Measurements from ENCODE around the gene TPTE. TPM values are rescaled to one million over a fixed set of nuclear protein-coding genes. Genes with fewer than 3 reads are reported as not detected.
"Not testable (repeated sequence)": the region's sequence is repeated elsewhere in the genome, so short reads cannot be mapped to it uniquely, and the experiment has no call there.

TPTE gene
- polyA plus RNA-seq, 2 of the 4 experiments (the other 2 are of a cell fraction), result not detected

DNA sequence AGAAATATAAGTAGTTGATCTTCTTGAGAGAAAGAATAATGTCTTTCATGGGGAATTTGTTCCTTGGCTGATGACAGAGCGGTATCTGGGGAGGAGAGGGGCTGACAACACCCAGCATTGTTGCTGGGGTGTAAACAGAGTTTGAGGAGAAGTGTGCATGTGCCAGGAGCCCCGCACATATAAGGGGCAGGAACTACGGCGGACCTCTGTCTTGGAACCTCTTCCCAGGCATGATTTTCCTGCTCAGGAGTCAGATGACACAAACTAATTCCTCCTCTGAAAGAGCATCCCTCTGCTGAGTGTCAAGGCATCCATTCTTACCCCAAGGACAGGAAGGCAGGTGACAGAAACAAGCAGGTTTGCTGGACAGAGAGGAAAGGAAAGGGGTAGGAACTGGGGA, 119.1 kb downstream of the TPTE start:
- H3K9me3 ChIP-seq, result no peaks in the 10 kb centered on the region; the same call in 2 of the 3 replicates
- H3K4me2 ChIP-seq, result no peak overlapping the region
- H3K4me3 ChIP-seq, result no peak overlapping the region
- ATAC-seq (no peak), FAIRE-seq (no peak), DNase-seq (ENCODE audit: low read depth in 1 of 2, low spot score in 1 of 2) (no peak)
- TF ChIP-seq CHD2 (IDR thresholded peaks at IDR 0.05; ENCODE audit: low read length, partially characterized antibody), result no peak
- TF ChIP-seq CBX8 (IDR thresholded peaks at IDR 0.05), result no peak
- TF ChIP-seq, protein P1, sequence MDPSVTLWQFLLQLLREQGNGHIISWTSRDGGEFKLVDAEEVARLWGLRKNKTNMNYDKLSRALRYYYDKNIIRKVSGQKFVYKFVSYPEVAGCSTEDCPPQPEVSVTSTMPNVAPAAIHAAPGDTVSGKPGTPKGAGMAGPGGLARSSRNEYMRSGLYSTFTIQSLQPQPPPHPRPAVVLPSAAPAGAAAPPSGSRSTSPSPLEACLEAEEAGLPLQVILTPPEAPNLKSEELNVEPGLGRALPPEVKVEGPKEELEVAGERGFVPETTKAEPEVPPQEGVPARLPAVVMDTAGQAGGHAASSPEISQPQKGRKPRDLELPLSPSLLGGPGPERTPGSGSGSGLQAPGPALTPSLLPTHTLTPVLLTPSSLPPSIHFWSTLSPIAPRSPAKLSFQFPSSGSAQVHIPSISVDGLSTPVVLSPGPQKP (IDR thresholded peaks at IDR 0.05; ENCODE audit: low read depth, low read length), result no peak
- TF ChIP-seq HOXB5 (CRISPR knock-in tag; IDR thresholded peaks at IDR 0.05), result no peak
- TF ChIP-seq ZNF302 (CRISPR knock-in tag; IDR thresholded peaks at IDR 0.05), result no peak
- no peak for TF ChIP-seq EP300 (IDR thresholded peaks at IDR 0.05)
- TF ChIP-seq HOXA7 (CRISPR knock-in tag; IDR thresholded peaks at IDR 0.05), result no peak
- TF ChIP-seq, protein P2, sequence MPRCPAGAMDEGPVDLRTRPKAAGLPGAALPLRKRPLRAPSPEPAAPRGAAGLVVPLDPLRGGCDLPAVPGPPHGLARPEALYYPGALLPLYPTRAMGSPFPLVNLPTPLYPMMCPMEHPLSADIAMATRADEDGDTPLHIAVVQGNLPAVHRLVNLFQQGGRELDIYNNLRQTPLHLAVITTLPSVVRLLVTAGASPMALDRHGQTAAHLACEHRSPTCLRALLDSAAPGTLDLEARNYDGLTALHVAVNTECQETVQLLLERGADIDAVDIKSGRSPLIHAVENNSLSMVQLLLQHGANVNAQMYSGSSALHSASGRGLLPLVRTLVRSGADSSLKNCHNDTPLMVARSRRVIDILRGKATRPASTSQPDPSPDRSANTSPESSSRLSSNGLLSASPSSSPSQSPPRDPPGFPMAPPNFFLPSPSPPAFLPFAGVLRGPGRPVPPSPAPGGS (IDR thresholded peaks at IDR 0.05), result no peak
- TF ChIP-seq JUNB (IDR thresholded peaks at IDR 0.05), result no peak
- TF ChIP-seq RAD21 (conservative IDR thresholded peaks at IDR 0.05 in 1 of 2, IDR thresholded peaks at IDR 0.05 in 1 of 2), result no peak
- no peak for TF ChIP-seq PHF8 (IDR thresholded peaks at IDR 0.05; ENCODE audit: borderline replicate concordance, low read depth)
- no peak for TF ChIP-seq KDM1A (IDR thresholded peaks at IDR 0.05; ENCODE audit: low read depth)
- TF ChIP-seq, protein P3, sequence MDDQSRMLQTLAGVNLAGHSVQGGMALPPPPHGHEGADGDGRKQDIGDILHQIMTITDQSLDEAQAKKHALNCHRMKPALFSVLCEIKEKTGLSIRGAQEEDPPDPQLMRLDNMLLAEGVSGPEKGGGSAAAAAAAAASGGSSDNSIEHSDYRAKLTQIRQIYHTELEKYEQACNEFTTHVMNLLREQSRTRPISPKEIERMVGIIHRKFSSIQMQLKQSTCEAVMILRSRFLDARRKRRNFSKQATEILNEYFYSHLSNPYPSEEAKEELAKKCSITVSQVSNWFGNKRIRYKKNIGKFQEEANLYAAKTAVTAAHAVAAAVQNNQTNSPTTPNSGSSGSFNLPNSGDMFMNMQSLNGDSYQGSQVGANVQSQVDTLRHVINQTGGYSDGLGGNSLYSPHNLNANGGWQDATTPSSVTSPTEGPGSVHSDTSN (IDR thresholded peaks at IDR 0.05), result no peak
- TF ChIP-seq BHLHE40 (IDR thresholded peaks at IDR 0.05; ENCODE audit: low read depth, low read length), result no peak
- no peaks in the 10 kb centered on the region for H3K4me1 ChIP-seq
- no peak overlapping the region for H3K27ac ChIP-seq
- ChIA-PET CTCF (no interaction called here), POLR2A (no interaction called here)
- 3% methylated on average over 4 of the region's 4 CpGs for WGBS (ENCODE audit: missing lambda C conversion rate)

DNA sequence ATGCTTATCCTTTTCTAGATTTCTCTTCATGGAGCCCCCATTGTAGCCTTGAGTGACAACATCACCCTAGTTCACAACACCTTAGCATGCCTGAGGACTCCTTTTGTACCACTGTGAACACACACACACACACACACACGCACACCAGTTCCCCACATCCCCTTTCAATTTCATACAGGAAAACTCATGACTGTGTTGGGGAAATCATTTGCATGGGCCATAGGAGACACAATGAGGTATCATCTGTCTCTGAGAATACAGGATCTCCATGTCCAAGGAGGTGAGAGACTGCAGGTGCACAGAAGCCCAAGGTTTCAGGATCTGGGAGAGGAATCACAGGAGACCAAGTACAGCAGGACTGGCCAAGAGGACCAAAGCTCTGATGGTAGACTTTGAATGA, 119.7 kb downstream of the TPTE start:
- no peak for DNase-seq (ENCODE audit: low read depth in 1 of 2, low spot score in 1 of 2)
- H3K4me1 ChIP-seq, result no peaks in the 10 kb centered on the region
- H3K9me3 ChIP-seq, result no peaks in the 10 kb centered on the region; the same call in 2 of the 3 replicates
- ChIA-PET CTCF (no interaction called here), POLR2A (no interaction called here)
- H3K4me3 ChIP-seq, result no peak overlapping the region
- no peak for ATAC-seq
- H3K27ac ChIP-seq, result no peak overlapping the region
- FAIRE-seq, result no peak
- no peak for TF ChIP-seq ZC3H11A (IDR thresholded peaks at IDR 0.05)
- TF ChIP-seq PHF8 (IDR thresholded peaks at IDR 0.05; ENCODE audit: borderline replicate concordance, low read depth), result no peak
- TF ChIP-seq, protein P4, sequence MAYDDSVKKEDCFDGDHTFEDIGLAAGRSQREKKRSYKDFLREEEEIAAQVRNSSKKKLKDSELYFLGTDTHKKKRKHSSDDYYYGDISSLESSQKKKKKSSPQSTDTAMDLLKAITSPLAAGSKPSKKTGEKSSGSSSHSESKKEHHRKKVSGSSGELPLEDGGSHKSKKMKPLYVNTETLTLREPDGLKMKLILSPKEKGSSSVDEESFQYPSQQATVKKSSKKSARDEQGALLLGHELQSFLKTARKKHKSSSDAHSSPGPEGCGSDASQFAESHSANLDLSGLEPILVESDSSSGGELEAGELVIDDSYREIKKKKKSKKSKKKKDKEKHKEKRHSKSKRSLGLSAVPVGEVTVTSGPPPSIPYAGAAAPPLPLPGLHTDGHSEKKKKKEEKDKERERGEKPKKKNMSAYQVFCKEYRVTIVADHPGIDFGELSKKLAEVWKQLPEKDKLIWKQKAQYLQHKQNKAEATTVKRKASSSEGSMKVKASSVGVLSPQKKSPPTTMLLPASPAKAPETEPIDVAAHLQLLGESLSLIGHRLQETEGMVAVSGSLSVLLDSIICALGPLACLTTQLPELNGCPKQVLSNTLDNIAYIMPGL (CRISPR knock-in tag; IDR thresholded peaks at IDR 0.05; ENCODE audit: borderline replicate concordance), result no peak
- no peak for TF ChIP-seq NR3C1 (IDR thresholded peaks at IDR 0.05)
- no peak for TF ChIP-seq FOSL2 (IDR thresholded peaks at IDR 0.05)
- TF ChIP-seq FOSL2 (CRISPR knock-in tag; IDR thresholded peaks at IDR 0.05), result no peak
- no peak for TF ChIP-seq MYC (IDR thresholded peaks at IDR 0.05; ENCODE audit: borderline replicate concordance, low read length)
- TF ChIP-seq NPAS2 (CRISPR knock-in tag; IDR thresholded peaks at IDR 0.05; ENCODE audit: borderline replicate concordance), result no peak
- TF ChIP-seq HOXB5 (CRISPR knock-in tag; IDR thresholded peaks at IDR 0.05), result no peak
- no peak for TF ChIP-seq POLR2A (IDR thresholded peaks at IDR 0.05; ENCODE audit: low read length)
- TF ChIP-seq TP53 (CRISPR knock-in tag; IDR thresholded peaks at IDR 0.05), result no peak
- TF ChIP-seq, protein P5, sequence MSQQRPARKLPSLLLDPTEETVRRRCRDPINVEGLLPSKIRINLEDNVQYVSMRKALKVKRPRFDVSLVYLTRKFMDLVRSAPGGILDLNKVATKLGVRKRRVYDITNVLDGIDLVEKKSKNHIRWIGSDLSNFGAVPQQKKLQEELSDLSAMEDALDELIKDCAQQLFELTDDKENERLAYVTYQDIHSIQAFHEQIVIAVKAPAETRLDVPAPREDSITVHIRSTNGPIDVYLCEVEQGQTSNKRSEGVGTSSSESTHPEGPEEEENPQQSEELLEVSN (IDR thresholded peaks at IDR 0.05; ENCODE audit: borderline replicate concordance, low read depth), result no peak
- TF ChIP-seq CBX8 (IDR thresholded peaks at IDR 0.05), result no peak
- no peak for TF ChIP-seq KDM1A (IDR thresholded peaks at IDR 0.05; ENCODE audit: low read depth)
- no peak for TF ChIP-seq JUN (IDR thresholded peaks at IDR 0.05)
- no peak for TF ChIP-seq FOSB (CRISPR knock-in tag; IDR thresholded peaks at IDR 0.05)
- H3K4me2 ChIP-seq, result no peak overlapping the region
- WGBS (ENCODE audit: missing lambda C conversion rate), result 0% methylated on average over 1 of the region's 1 CpG

DNA sequence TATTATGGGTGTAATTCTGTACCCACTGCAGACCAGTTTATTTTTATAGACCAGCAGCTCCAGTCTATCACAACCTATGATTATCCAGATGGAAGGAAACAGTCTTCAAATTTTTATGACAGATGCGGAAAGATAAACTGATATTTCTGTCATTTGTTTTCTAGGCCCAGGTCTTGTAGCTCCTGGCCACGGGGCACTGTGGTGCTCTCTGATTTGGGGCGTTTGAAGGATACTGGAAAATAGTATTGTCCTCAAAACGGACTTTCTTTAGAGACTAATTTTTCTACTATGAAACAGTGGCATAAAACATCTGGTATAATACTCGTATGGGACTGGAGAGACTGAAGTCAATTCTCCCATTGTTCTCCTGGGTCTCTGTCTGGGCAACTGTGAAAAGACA, 124.3 kb downstream of the TPTE start:
- FAIRE-seq; POLR2A ChIA-PET; H3K27ac ChIP-seq; H3K4me3 ChIP-seq; DNase-seq (ENCODE audit: low read depth in 1 of 2, low spot score in 1 of 2); H3K9me3 ChIP-seq; CTCF ChIA-PET; ATAC-seq; H3K4me2 ChIP-seq; H3K4me1 ChIP-seq: not testable (repeated sequence)
- WGBS (ENCODE audit: missing lambda C conversion rate), result under 1% methylated on average over 4 of the region's 5 CpGs

DNA sequence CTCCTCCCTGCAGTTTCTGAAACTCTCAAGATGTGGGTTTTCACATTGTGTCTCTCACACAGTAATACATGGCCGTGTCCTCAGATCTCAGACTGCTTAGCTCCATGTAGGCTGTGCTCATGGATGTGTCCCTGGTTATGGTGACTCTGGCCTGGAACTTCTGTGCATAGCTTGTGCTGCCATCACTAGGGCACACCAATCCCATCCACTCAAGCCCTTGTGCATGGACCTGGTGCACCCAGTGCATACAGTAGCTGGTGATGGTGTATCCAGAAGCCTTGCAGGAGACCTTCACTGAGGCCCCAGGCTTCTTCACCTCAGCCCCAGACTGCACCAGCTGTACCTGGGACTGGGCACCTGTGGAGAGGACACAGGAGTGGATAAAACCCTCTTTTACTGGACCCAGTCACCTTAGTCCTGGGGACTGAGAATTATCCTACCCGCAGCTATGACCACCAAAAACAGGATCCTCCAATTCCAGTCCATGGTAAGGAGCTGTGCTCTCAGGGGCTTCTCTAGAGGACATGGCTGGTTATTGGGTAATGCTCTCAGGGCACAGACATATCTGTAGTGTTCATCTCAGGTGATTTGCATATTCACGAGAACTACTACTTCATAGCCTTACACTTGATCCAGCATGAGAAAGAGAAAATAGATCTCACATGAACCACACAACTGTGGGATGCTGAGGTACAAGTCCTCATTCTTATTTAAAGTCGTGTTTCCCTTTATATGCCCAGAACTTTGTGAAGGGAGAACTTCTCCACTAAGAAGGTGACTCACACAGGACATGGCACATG, 128.2 kb downstream of the TPTE start:
- DNase-seq (ENCODE audit: low read depth in 1 of 2, low spot score in 1 of 2); H3K9me3 ChIP-seq; H3K4me3 ChIP-seq; ATAC-seq; H3K4me2 ChIP-seq; CTCF ChIA-PET; H3K27ac ChIP-seq; H3K4me1 ChIP-seq; POLR2A ChIA-PET; FAIRE-seq: not testable (repeated sequence)
- WGBS (ENCODE audit: missing lambda C conversion rate), result 10% methylated on average over 4 of the region's 4 CpGs
